Measurements from ENCODE around the gene DNAH10. TPM values are rescaled to one million over a fixed set of nuclear protein-coding genes. Genes with fewer than 3 reads are reported as not detected.

Gene DNAH10
- total RNA-seq, 1 experiment from 2014 or later, result 0.09 TPM

- TF ChIP-seq ATF6 (CRISPR knock-in tag; IDR thresholded peaks at IDR 0.05) (no peak), ETV6 (CRISPR knock-in tag; IDR thresholded peaks at IDR 0.05) (no peak), E2F4 (CRISPR knock-in tag; IDR thresholded peaks at IDR 0.05; ENCODE audit: borderline replicate concordance, low read depth) (no peak)
These were observed 194.1 kb downstream of the DNAH10 start (continued) for GRCh38 chr12:123956249-123956648.

- TF ChIP-seq GABPB1 (CRISPR knock-in tag; IDR thresholded peaks at IDR 0.05) (no peak), HMGXB4 (CRISPR knock-in tag; IDR thresholded peaks at IDR 0.05) (no peak), CREM (CRISPR knock-in tag; IDR thresholded peaks at IDR 0.05) (no peak), PREB (CRISPR knock-in tag; IDR thresholded peaks at IDR 0.05; ENCODE audit: borderline replicate concordance) (no peak), CBFB (CRISPR knock-in tag; IDR thresholded peaks at IDR 0.05; ENCODE audit: low read depth) (no peak), E2F4 (CRISPR knock-in tag; IDR thresholded peaks at IDR 0.05; ENCODE audit: borderline replicate concordance, low read depth) (no peak), ZNF263 (CRISPR knock-in tag; IDR thresholded peaks at IDR 0.05; ENCODE audit: low read depth) (no peak)
- Mint-ChIP-seq H3K36me3 (no peaks in the 10 kb centered on the region), H3K4me3 (no peak overlapping the region), H3K9me3 (no peaks in the 10 kb centered on the region), H3K4me1 (no peaks in the 10 kb centered on the region), H3K27ac (no peak overlapping the region), H3K27me3 (ENCODE audit: low read depth) (peaks cover 88% of the 10 kb centered on the region)
- ATAC-seq (no peak), DNase-seq (ENCODE audit: low spot score) (no peak)
- CTCF ChIA-PET, result interaction anchor here (1.9 kb wide), 1 partner anchor 18 kb away, joined by 5 read pairs; no protein-coding TSS in a partner anchor
- POLR2A ChIA-PET, result interaction anchor here (0.7 to 1.0 kb wide), 2 partner anchors 11 to 39 kb away, joined by 3 to 4 read pairs; no protein-coding TSS in a partner anchor
These were observed 195.1 kb downstream of the DNAH10 start for GRCh38 chr12:123957196-123957595.

- Mint-ChIP-seq H3K9me3 (no peaks in the 10 kb centered on the region), H3K4me1 (no peaks in the 10 kb centered on the region), H3K36me3 (no peaks in the 10 kb centered on the region), H3K27me3 (ENCODE audit: low read depth) (peaks cover 91% of the 10 kb centered on the region), H3K27ac (no peak overlapping the region), H3K4me3 (no peak overlapping the region)
- no peak for ATAC-seq
- ChIA-PET POLR2A (no interaction called here), CTCF (interaction anchor here (1.2 kb wide), 1 partner anchor 20 kb away, joined by 3 read pairs; no protein-coding TSS in a partner anchor)
- DNase-seq (ENCODE audit: low spot score), result no peak
- no peak for TF ChIP-seq CTCF (IDR thresholded peaks at IDR 0.05)
- no peak for TF ChIP-seq MXD4 (CRISPR knock-in tag; IDR thresholded peaks at IDR 0.05; ENCODE audit: borderline replicate concordance)
- no peak for TF ChIP-seq ZMAT4 (CRISPR knock-in tag; IDR thresholded peaks at IDR 0.05)
- TF ChIP-seq ZNF219 (CRISPR knock-in tag; IDR thresholded peaks at IDR 0.05; ENCODE audit: borderline replicate concordance), result no peak
- TF ChIP-seq FOXP1 (CRISPR knock-in tag; IDR thresholded peaks at IDR 0.05; ENCODE audit: borderline replicate concordance), result no peak
- no peak for TF ChIP-seq HMGXB4 (CRISPR knock-in tag; IDR thresholded peaks at IDR 0.05)
- TF ChIP-seq TP53 (CRISPR knock-in tag; IDR thresholded peaks at IDR 0.05), result no peak
- no peak for TF ChIP-seq USF1 (CRISPR knock-in tag; IDR thresholded peaks at IDR 0.05)
- TF ChIP-seq ZNF425 (CRISPR knock-in tag; conservative IDR thresholded peaks at IDR 0.05), result no peak
These were observed 196.4 kb downstream of the DNAH10 start for GRCh38 chr12:123958462-123958861.
